OCI-LY1 (cell line): Measurements from ENCODE around the gene PSMG1.

ENCODE experiments used
- CTCF ChIP-seq: fragments of 200-600 bp; sonication (generic), shearing (Covaris generic); IDR thresholded peaks from 2 replicates; pipeline ENCODE4 v1.5.1; 2017; ENCODE audit warnings: mild to moderate bottlenecking, antibody characterized with exemption, low read length, moderate library complexity, mixed read lengths
- EZH2 ChIP-seq: fragments of 200-600 bp; sonication (generic), shearing (Covaris generic); IDR thresholded peaks from 2 replicates; pipeline ENCODE4 v1.8.0; 2017; ENCODE audit warnings: borderline replicate concordance, mixed run types, mild to moderate bottlenecking, antibody characterized with exemption, low read length, moderate library complexity, mixed read lengths

DNA sequence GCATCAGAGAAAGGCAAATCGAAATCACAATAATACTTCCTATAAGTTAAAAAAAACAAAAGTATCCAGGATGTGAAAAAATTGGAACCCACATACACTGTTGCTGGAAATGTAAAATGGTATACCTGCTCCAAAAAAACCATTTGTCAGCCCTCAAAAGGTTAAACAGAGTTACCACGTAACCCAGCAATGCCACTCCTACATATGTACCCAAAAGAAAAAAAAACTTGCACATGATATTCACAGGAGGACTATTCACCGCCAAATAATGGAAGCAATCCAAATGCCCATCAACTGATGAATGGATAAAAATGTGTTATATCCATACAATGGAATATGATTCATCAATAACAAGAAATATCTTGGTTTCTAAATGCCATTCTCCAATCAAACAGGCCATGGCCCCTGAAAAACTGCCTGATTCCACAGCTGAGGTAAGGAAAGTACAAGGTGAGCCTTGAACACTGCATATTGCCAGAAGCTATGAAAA lies 38.8 kb upstream of the PSMG1 start:
- no peak for TF ChIP-seq EZH2
- no peak for TF ChIP-seq CTCF
